GM12878 (cell line): ENCODE results near the gene HIVEP3. TPM values are rescaled to one million over a fixed set of nuclear protein-coding genes. Genes with fewer than 3 reads are reported as not detected.

Experiments used
- BACH1 ChIP-seq: fragments of 450-650 bp; IDR thresholded peaks from 2 replicates; pipeline ENCODE4 v1.6.1; 2017; ENCODE audit warnings: mild to moderate bottlenecking, borderline replicate concordance
- BHLHE40 ChIP-seq, 2 experiments: fragments of 450-650 bp in 1 of 2; IDR thresholded peaks; 2 replicates each; pipeline ENCODE4 v1.6.1; 2011 to 2017; ENCODE audit warnings: low read depth in 2 of 2, borderline replicate concordance in 1 of 2, improper control_type of control experiment in 1 of 2, low read length in 1 of 2, mild to moderate bottlenecking in 1 of 2
- EP300 ChIP-seq, 2 experiments: fragments of 150-350 bp in 1 of 2; IDR thresholded peaks; 2 replicates each; pipeline ENCODE4 v1.6.1; 2011 to 2012; ENCODE audit warnings: low read depth in 2 of 2, low read length in 2 of 2, borderline replicate concordance in 1 of 2, improper control_type of control experiment in 1 of 2, inconsistent platforms in 1 of 2; ENCODE audit not compliant: control insufficient read depth in 1 of 2
- IKZF1 ChIP-seq: fragments of 450-650 bp; conservative IDR thresholded peaks from 2 replicates; pipeline ENCODE4 v1.6.1; 2017; ENCODE audit warnings: antibody characterized with exemption, mild to moderate bottlenecking
- IKZF2 ChIP-seq, 2 experiments: fragments of 450-650 bp; IDR thresholded peaks; 2 replicates each; pipeline ENCODE4 v1.6.1; 2017; ENCODE audit warnings: mild to moderate bottlenecking in 2 of 2, moderate library complexity in 2 of 2
- IRF3 ChIP-seq: fragments of 450-650 bp; IDR thresholded peaks from 2 replicates; pipeline ENCODE4 v1.6.1; 2014; ENCODE audit warnings: mild to moderate bottlenecking
- JUND ChIP-seq: IDR thresholded peaks from 2 replicates; pipeline ENCODE4 v1.6.1; 2012; ENCODE audit warnings: low read depth, mild to moderate bottlenecking, low read length, improper control_type of control experiment, moderate library complexity
- MTA3 ChIP-seq: IDR thresholded peaks from 2 replicates; pipeline ENCODE4 v1.6.1; 2012; ENCODE audit warnings: low read length, inconsistent platforms, borderline replicate concordance
- NBN ChIP-seq: fragments of 450-650 bp; IDR thresholded peaks from 2 replicates; pipeline ENCODE4 v1.6.1; 2016
- POLR2AphosphoS2 ChIP-seq: IDR thresholded peaks from 2 replicates; pipeline ENCODE4 v1.6.1; 2011; ENCODE audit warnings: low read depth, mild to moderate bottlenecking, low read length, improper control_type of control experiment, moderate library complexity
- RAD21 ChIP-seq: IDR thresholded peaks from 2 replicates; pipeline ENCODE4 v1.6.1; 2011; ENCODE audit warnings: mild to moderate bottlenecking, low read depth, low read length, moderate library complexity; ENCODE audit not compliant: insufficient read depth
- ZNF592 ChIP-seq: fragments of 450-650 bp; IDR thresholded peaks from 2 replicates; pipeline ENCODE4 v1.6.1; 2017; ENCODE audit warnings: mild to moderate bottlenecking, moderate library complexity
- polyA plus RNA-seq, 11 experiments: library from polyadenylated mRNA; depleted of rRNA in 4 of 11; unstranded in 6 of 11; stranded (reverse) in 5 of 11; fragments of >200 nt; fragmentation: Nextera tagmentation in 4 of 11; fragmentation: Illumina TruSeq in 1 of 11; extraction: Ambion mirVana in 4 of 11; extraction: Trizol in 1 of 11; gene quantifications; 1 replicate in 1 of 11; 2 replicates in 10 of 11; pipeline versions ENCODE4 v1.2.1 to v1.2.3, GENCODE V29; 2011 to 2016; ENCODE audit warnings: inconsistent platforms in 2 of 11, missing spikeins in 2 of 11, low read depth in 1 of 11
- total RNA-seq, 4 experiments: library from RNA; depleted of rRNA in 3 of 4; stranded (reverse); fragments of >200 nt in 3 of 4; fragmentation: Illumina TruSeq in 1 of 4; extraction: Trizol in 1 of 4; gene quantifications; 2 replicates each; pipeline versions ENCODE4 v1.2.1 to v1.2.3, GENCODE V29; 2013 to 2021
- TF ChIP-seq, protein P1 (sequence below): IDR thresholded peaks from 2 replicates; pipeline ENCODE4 v1.6.1; 2011; ENCODE audit warnings: low read depth, low read length, improper control_type of control experiment, borderline replicate concordance
- TF ChIP-seq, protein P2 (sequence below): IDR thresholded peaks from 2 replicates; pipeline ENCODE4 v1.6.1; 2012; ENCODE audit warnings: low read length, inconsistent platforms
- TF ChIP-seq, protein P3 (sequence below): fragments of 450-650 bp; formaldehyde crosslinking; IDR thresholded peaks from 2 replicates; pipeline ENCODE4 v1.5.0; 2022; ENCODE audit warnings: mild to moderate bottlenecking, missing genetic modification characterization
- TF ChIP-seq, protein P4 (sequence below): fragments of 450-650 bp; IDR thresholded peaks from 2 replicates; pipeline ENCODE4 v1.6.1; 2017; ENCODE audit warnings: mild to moderate bottlenecking

The HIVEP3 gene
- total and polyA plus RNA-seq, 10 of the 15 experiments (the other 5 are each of a cell fraction or from before 2014, with no cell fraction given), result 1.8 to 13.6 (median 3.8) TPM

DNA sequence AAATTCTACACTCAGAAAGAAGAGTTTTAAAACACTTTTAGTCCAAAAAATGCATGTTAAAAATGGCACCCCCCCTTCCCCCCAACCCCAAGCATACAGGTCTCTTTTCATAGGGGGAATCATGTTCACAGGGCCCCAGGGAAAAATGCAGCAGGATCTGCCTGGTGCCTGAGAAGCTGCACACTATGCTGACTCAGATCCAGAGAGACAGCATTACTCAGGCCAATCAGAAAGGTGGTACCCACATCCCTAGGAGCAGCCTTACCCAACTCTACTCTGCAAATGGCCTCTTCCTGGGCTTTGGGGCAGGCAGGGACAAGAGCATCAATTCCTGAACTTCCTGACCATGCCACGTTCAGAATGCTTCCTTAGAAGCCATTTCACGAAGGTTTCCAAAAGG lies 119.0 kb downstream of the HIVEP3 start (continued):
- TF ChIP-seq ZNF592 (no peak), RAD21 (no peak), IKZF1 (peak; percentile 51), MTA3 (0 out of 2 replicates have a peak, but pooled peaks have one; percentile 19), JUND (0 out of 2 replicates have a peak, but pooled peaks have one; percentile 56), BACH1 (0 out of 2 replicates have a peak, but pooled peaks have one; percentile 27), POLR2AphosphoS2 (no peak), IKZF2 (IDR thresholded peaks at IDR 0.05) (peak; percentile 36 to 51; a peak in 2 of 4 replicates), IRF3 (no peak), BHLHE40 (IDR thresholded peaks at IDR 0.05; ENCODE audit: borderline replicate concordance in 1 of 2, low read depth in 2 of 2, low read length in 1 of 2) (0 out of 4 replicates have a peak, but pooled peaks of 1 of the 2 experiments have one; percentile 16), EP300 (IDR thresholded peaks at IDR 0.05; ENCODE audit: borderline replicate concordance in 1 of 2, control insufficient read depth in 1 of 2, low read depth in 2 of 2, low read length in 2 of 2) (0 out of 4 replicates have a peak, but pooled peaks of 1 of the 2 experiments have one; percentile 28), NBN (no peak)
- TF ChIP-seq, protein P1, sequence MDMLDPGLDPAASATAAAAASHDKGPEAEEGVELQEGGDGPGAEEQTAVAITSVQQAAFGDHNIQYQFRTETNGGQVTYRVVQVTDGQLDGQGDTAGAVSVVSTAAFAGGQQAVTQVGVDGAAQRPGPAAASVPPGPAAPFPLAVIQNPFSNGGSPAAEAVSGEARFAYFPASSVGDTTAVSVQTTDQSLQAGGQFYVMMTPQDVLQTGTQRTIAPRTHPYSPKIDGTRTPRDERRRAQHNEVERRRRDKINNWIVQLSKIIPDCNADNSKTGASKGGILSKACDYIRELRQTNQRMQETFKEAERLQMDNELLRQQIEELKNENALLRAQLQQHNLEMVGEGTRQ, result no peak
- TF ChIP-seq, protein P2, sequence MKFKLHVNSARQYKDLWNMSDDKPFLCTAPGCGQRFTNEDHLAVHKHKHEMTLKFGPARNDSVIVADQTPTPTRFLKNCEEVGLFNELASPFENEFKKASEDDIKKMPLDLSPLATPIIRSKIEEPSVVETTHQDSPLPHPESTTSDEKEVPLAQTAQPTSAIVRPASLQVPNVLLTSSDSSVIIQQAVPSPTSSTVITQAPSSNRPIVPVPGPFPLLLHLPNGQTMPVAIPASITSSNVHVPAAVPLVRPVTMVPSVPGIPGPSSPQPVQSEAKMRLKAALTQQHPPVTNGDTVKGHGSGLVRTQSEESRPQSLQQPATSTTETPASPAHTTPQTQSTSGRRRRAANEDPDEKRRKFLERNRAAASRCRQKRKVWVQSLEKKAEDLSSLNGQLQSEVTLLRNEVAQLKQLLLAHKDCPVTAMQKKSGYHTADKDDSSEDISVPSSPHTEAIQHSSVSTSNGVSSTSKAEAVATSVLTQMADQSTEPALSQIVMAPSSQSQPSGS, result no peak
- TF ChIP-seq, protein P3, sequence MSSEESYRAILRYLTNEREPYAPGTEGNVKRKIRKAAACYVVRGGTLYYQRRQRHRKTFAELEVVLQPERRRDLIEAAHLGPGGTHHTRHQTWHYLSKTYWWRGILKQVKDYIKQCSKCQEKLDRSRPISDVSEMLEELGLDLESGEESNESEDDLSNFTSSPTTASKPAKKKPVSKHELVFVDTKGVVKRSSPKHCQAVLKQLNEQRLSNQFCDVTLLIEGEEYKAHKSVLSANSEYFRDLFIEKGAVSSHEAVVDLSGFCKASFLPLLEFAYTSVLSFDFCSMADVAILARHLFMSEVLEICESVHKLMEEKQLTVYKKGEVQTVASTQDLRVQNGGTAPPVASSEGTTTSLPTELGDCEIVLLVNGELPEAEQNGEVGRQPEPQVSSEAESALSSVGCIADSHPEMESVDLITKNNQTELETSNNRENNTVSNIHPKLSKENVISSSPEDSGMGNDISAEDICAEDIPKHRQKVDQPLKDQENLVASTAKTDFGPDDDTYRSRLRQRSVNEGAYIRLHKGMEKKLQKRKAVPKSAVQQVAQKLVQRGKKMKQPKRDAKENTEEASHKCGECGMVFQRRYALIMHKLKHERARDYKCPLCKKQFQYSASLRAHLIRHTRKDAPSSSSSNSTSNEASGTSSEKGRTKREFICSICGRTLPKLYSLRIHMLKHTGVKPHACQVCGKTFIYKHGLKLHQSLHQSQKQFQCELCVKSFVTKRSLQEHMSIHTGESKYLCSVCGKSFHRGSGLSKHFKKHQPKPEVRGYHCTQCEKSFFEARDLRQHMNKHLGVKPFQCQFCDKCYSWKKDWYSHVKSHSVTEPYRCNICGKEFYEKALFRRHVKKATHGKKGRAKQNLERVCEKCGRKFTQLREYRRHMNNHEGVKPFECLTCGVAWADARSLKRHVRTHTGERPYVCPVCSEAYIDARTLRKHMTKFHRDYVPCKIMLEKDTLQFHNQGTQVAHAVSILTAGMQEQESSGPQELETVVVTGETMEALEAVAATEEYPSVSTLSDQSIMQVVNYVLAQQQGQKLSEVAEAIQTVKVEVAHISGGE (CRISPR knock-in tag), result no peak
- TF ChIP-seq, protein P4, sequence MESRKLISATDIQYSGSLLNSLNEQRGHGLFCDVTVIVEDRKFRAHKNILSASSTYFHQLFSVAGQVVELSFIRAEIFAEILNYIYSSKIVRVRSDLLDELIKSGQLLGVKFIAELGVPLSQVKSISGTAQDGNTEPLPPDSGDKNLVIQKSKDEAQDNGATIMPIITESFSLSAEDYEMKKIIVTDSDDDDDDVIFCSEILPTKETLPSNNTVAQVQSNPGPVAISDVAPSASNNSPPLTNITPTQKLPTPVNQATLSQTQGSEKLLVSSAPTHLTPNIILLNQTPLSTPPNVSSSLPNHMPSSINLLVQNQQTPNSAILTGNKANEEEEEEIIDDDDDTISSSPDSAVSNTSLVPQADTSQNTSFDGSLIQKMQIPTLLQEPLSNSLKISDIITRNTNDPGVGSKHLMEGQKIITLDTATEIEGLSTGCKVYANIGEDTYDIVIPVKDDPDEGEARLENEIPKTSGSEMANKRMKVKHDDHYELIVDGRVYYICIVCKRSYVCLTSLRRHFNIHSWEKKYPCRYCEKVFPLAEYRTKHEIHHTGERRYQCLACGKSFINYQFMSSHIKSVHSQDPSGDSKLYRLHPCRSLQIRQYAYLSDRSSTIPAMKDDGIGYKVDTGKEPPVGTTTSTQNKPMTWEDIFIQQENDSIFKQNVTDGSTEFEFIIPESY, result no peak
